Left ventricle myocardium inferior (tissue), 1 donor: Measurements from ENCODE around the gene UQCC2. TPM values are rescaled to one million over a fixed set of nuclear protein-coding genes. Genes with fewer than 3 reads are reported as not detected.

Experiments
- DNase-seq: peaks from one replicate; pipeline ENCODE4 v3.0.0-alpha.2; 2020
- H3K27ac ChIP-seq: fragments of 200-600 bp; replicated peaks from 2 replicates; pipeline ENCODE4 v1.8.0; 2021
- H3K27me3 ChIP-seq: fragments of 200-600 bp; 2 replicates; pipeline ENCODE4 v1.8.0; 2021; ENCODE audit warnings: low read depth
- H3K36me3 ChIP-seq: fragments of 200-600 bp; 2 replicates; pipeline ENCODE4 v1.8.0; 2021
- H3K4me1 ChIP-seq: fragments of 200-600 bp; 2 replicates; pipeline ENCODE4 v1.8.0; 2021
- H3K4me3 ChIP-seq: fragments of 200-600 bp; 2 replicates; pipeline ENCODE4 v1.8.0; 2021; ENCODE audit warnings: mild to moderate bottlenecking, moderate library complexity
- H3K9me3 ChIP-seq: fragments of 200-600 bp; replicated peaks from 2 replicates; pipeline ENCODE4 v1.8.0; 2021
- CTCF ChIP-seq: fragments of 200-600 bp; IDR thresholded peaks from 2 replicates; pipeline ENCODE4 v1.8.0; 2021; ENCODE audit warnings: antibody characterized with exemption, mild to moderate bottlenecking, borderline replicate concordance
- intact Hi-C: fragments of 100-400 bp; cut with micrococcal nuclease; formaldehyde crosslinking; loops from one replicate; pipeline ENCODE4 v1.11.0; 2022
- total RNA-seq: library from RNA; stranded (reverse); fragmentation: NEBNext Ultra II Directional; extraction: Animal tissue kit (Norgen Biotek cat#: 25700); gene quantifications from one replicate; pipeline ENCODE4 v1.2.1, GENCODE V29; 2021
- donor health status: DM: no; HTN: yes; CAD: no; lungs with severe emphysema.

Gene UQCC2
- total RNA-seq, 1 donor from 2014 or later: 199 TPM

GRCh38 chr6:33732385-33732784 is 20.9 kb upstream of the UQCC2 start:
- peaks cover 98% of the 10 kb centered on the region for H3K4me1 ChIP-seq
- no peak for TF ChIP-seq CTCF
- H3K27me3 ChIP-seq: no peaks in the 10 kb centered on the region
- DNase-seq: no peak
- H3K36me3 ChIP-seq: peaks cover 34% of the 10 kb centered on the region
- H3K9me3 ChIP-seq: no peaks in the 10 kb centered on the region
- intact Hi-C loops: no loop called here
- peak overlapping the region; percentile 87 for H3K27ac ChIP-seq
- H3K4me3 ChIP-seq: no peak overlapping the region

- Histone ChIP-seq H3K4me1 (peaks cover 100% of the 10 kb centered on the region), H3K9me3 (no peaks in the 10 kb centered on the region), H3K27me3 (no peaks in the 10 kb centered on the region), H3K4me3 (no peak overlapping the region), H3K36me3 (peaks cover 34% of the 10 kb centered on the region), H3K27ac (peak overlapping the region; percentile 87)
- TF ChIP-seq CTCF: no peak
- no peak for DNase-seq
- intact Hi-C loops: no loop called here
These were observed 20.3 kb upstream of the UQCC2 start for GRCh38 chr6:33731751-33732282.

- peaks cover 96% of the 10 kb centered on the region for H3K4me1 ChIP-seq
- intact Hi-C loops: no loop called here
- H3K4me3 ChIP-seq: peak overlapping the region; percentile 27
- peaks cover 35% of the 10 kb centered on the region for H3K36me3 ChIP-seq
- H3K9me3 ChIP-seq: no peaks in the 10 kb centered on the region
- H3K27me3 ChIP-seq: no peaks in the 10 kb centered on the region
- peak overlapping the region; percentile 87 for H3K27ac ChIP-seq
- TF ChIP-seq CTCF: no peak
- no peak for DNase-seq
These were observed 19.5 kb upstream of the UQCC2 start for GRCh38 chr6:33731035-33731434.

DNA sequence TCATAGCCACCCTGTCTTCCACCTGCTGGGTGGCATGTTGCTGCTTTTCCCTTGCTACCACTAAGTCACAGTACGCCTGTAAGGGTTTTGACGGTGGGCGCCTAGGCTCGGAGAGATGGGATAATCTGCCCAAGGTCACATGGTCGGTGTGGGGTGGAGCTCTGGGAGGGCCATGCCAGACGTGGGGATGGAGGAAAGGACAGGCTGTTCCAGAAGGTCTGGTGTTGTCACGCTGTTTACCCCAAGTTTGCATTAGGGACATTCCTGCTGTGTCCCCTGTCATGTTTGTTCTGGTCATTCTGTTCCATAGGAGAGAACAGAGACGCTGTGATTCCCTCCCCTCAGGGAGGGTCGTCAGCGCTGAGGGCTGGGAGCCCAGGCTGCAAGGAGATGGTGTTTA is 19.1 kb upstream of the UQCC2 start:
- Histone ChIP-seq H3K36me3 (peaks cover 34% of the 10 kb centered on the region), H3K27ac (peak overlapping the region; percentile 87), H3K9me3 (no peaks in the 10 kb centered on the region), H3K27me3 (no peaks in the 10 kb centered on the region), H3K4me1 (peaks cover 92% of the 10 kb centered on the region), H3K4me3 (peak overlapping the region; percentile 27)
- intact Hi-C loops: no loop called here
- DNase-seq: no peak
- no peak for TF ChIP-seq CTCF

- peak overlapping the region; percentile 87 for H3K27ac ChIP-seq
- no peaks in the 10 kb centered on the region for H3K9me3 ChIP-seq
- no peaks in the 10 kb centered on the region for H3K27me3 ChIP-seq
- DNase-seq: no peak
- H3K36me3 ChIP-seq: peaks cover 24% of the 10 kb centered on the region
- no peak overlapping the region for H3K4me3 ChIP-seq
- H3K4me1 ChIP-seq: peaks cover 85% of the 10 kb centered on the region
- TF ChIP-seq CTCF: no peak
- intact Hi-C loops: no loop called here
These were observed 17.6 kb upstream of the UQCC2 start for GRCh38 chr6:33729059-33729458.
